ENCODE data around the gene SEBOX. TPM values are rescaled to one million over a fixed set of nuclear protein-coding genes. Genes with fewer than 3 reads are reported as not detected.

SEBOX gene
- total RNA-seq, 2 donors from 2014 or later, result not detected

GRCh38 chr17:28338056-28338768, 26.8 kb downstream of the SEBOX start:
- H3K27ac Mint-ChIP-seq, result peak overlapping the region; percentile 81
- H3K4me3 Mint-ChIP-seq, result peak overlapping the region in 1 of 2 donors; percentile 90
- H3K27me3 Mint-ChIP-seq (ENCODE audit: low read depth), result no peaks in the 10 kb centered on the region

GRCh38 chr17:28335959-28336871, 28.8 kb downstream of the SEBOX start:
- H3K36me3 Mint-ChIP-seq (ENCODE audit: insufficient read depth in 2 of 2), result no peaks in the 10 kb centered on the region
- H3K27me3 Mint-ChIP-seq (ENCODE audit: low read depth), result no peaks in the 10 kb centered on the region
- peak overlapping the region; percentile 95 for H3K27ac Mint-ChIP-seq
- DNase-seq, result peak in 1 of 2 donors; percentile 25
- ATAC-seq (replicated peaks in 1 of 2), result no peak
- peaks cover 38% of the 10 kb centered on the region for H3K4me1 Mint-ChIP-seq (ENCODE audit: low read depth)
- H3K4me3 Mint-ChIP-seq, result peak overlapping the region; percentile 90 to 97
- H3K9me3 Mint-ChIP-seq, result no peaks in the 10 kb centered on the region

More at GRCh38 chr17:28338056-28338768, 26.8 kb downstream of the SEBOX start:
- Mint-ChIP-seq H3K4me1 (ENCODE audit: low read depth) (peaks cover 38% of the 10 kb centered on the region), H3K9me3 (no peaks in the 10 kb centered on the region), H3K36me3 (ENCODE audit: insufficient read depth in 2 of 2) (no peaks in the 10 kb centered on the region)
- ATAC-seq (replicated peaks in 1 of 2), result no peak
- DNase-seq, result no peak

GRCh38 chr17:28335201-28335958, 29.6 kb downstream of the SEBOX start, which contains the start of the genes IFT20 and TNFAIP1:
Gene IFT20 (minus strand): TSS chr17:28335472. CDS start chr17:28331985, 3,487 bp downstream.
Gene TNFAIP1 (plus strand): TSS chr17:28335761. CDS start chr17:28339522, 3,761 bp downstream.
- Mint-ChIP-seq H3K27ac (peak within 1 kb of the TSS; percentile 96), H3K9me3 (no peaks in the 10 kb centered on the region), H3K27me3 (ENCODE audit: low read depth) (no peaks in the 10 kb centered on the region), H3K36me3 (ENCODE audit: insufficient read depth in 2 of 2) (no peaks in the 10 kb centered on the region), H3K4me1 (ENCODE audit: low read depth) (peaks cover 38% of the 10 kb centered on the region), H3K4me3 (peak within 1 kb of the TSS; percentile 90 to 97)
- DNase-seq (peak; percentile 97 to 99), ATAC-seq (replicated peaks in 1 of 2) (peak; percentile 96 to 97)

GRCh38 chr17:28334666-28335200, 30.3 kb downstream of the SEBOX start:
- H3K4me3 Mint-ChIP-seq, result peak overlapping the region; percentile 90 to 97
- no peaks in the 10 kb centered on the region for H3K9me3 Mint-ChIP-seq
- ATAC-seq (replicated peaks in 1 of 2), result no peak
- peaks cover 38% of the 10 kb centered on the region for H3K4me1 Mint-ChIP-seq (ENCODE audit: low read depth)
- H3K36me3 Mint-ChIP-seq (ENCODE audit: insufficient read depth in 2 of 2), result no peaks in the 10 kb centered on the region
- peak overlapping the region; percentile 6 for H3K27ac Mint-ChIP-seq
- peak in 1 of 2 donors; percentile 13 for DNase-seq
- H3K27me3 Mint-ChIP-seq (ENCODE audit: low read depth), result no peaks in the 10 kb centered on the region

- peak overlapping the region; percentile 90 to 97 for H3K4me3 Mint-ChIP-seq
- peak overlapping the region; percentile 6 for H3K27ac Mint-ChIP-seq
- no peak for ATAC-seq (replicated peaks in 1 of 2)
- no peaks in the 10 kb centered on the region for H3K27me3 Mint-ChIP-seq (ENCODE audit: low read depth)
- H3K9me3 Mint-ChIP-seq, result no peaks in the 10 kb centered on the region
- no peak for DNase-seq
- peaks cover 0 to under 1% of the 10 kb centered on the region in 2 donors for H3K36me3 Mint-ChIP-seq (ENCODE audit: insufficient read depth in 2 of 2)
- peaks cover 38% of the 10 kb centered on the region for H3K4me1 Mint-ChIP-seq (ENCODE audit: low read depth)
Observed at GRCh38 chr17:28334171-28334570, 30.8 kb downstream of the SEBOX start.

- Mint-ChIP-seq H3K27me3 (ENCODE audit: low read depth) (no peaks in the 10 kb centered on the region), H3K36me3 (ENCODE audit: insufficient read depth in 2 of 2) (peaks cover 0 to 4% of the 10 kb centered on the region in 2 donors), H3K4me1 (ENCODE audit: low read depth) (peaks cover 39% of the 10 kb centered on the region), H3K4me3 (peak overlapping the region in 1 of 2 donors; percentile 97), H3K9me3 (no peaks in the 10 kb centered on the region), H3K27ac (no peak overlapping the region)
- no peak for DNase-seq
- ATAC-seq (replicated peaks in 1 of 2), result no peak
Observed at GRCh38 chr17:28333083-28333746, 31.8 kb downstream of the SEBOX start.

- Mint-ChIP-seq H3K36me3 (ENCODE audit: insufficient read depth in 2 of 2) (peaks cover 0 to 8% of the 10 kb centered on the region in 2 donors), H3K4me3 (no peak overlapping the region), H3K4me1 (ENCODE audit: low read depth) (peaks cover 38% of the 10 kb centered on the region), H3K27ac (no peak overlapping the region), H3K9me3 (no peaks in the 10 kb centered on the region), H3K27me3 (ENCODE audit: low read depth) (no peaks in the 10 kb centered on the region)
- no peak for DNase-seq
- ATAC-seq (replicated peaks in 1 of 2), result no peak
Observed at GRCh38 chr17:28331891-28332420, 33.0 kb downstream of the SEBOX start.

GRCh38 chr17:28330671-28331070, 34.3 kb downstream of the SEBOX start:
- no peak overlapping the region for H3K27ac Mint-ChIP-seq
- H3K27me3 Mint-ChIP-seq (ENCODE audit: low read depth), result no peaks in the 10 kb centered on the region
- no peak for ATAC-seq (replicated peaks in 1 of 2)

GRCh38 chr17:28328325-28328724, 36.7 kb downstream of the SEBOX start:
- no peak for ATAC-seq (replicated peaks in 1 of 2)
- Mint-ChIP-seq H3K27me3 (ENCODE audit: low read depth) (no peaks in the 10 kb centered on the region), H3K4me1 (ENCODE audit: low read depth) (peaks cover 26% of the 10 kb centered on the region), H3K9me3 (no peaks in the 10 kb centered on the region), H3K36me3 (ENCODE audit: insufficient read depth in 2 of 2) (peaks cover 0 to 15% of the 10 kb centered on the region in 2 donors), H3K4me3 (no peak overlapping the region), H3K27ac (peak overlapping the region; percentile 57)
- DNase-seq, result no peak

More at GRCh38 chr17:28330671-28331070, 34.3 kb downstream of the SEBOX start:
- H3K4me3 Mint-ChIP-seq, result no peak overlapping the region
- no peak for DNase-seq
- H3K4me1 Mint-ChIP-seq (ENCODE audit: low read depth), result peaks cover 43% of the 10 kb centered on the region
- H3K9me3 Mint-ChIP-seq, result no peaks in the 10 kb centered on the region
- peaks cover 0 to 15% of the 10 kb centered on the region in 2 donors for H3K36me3 Mint-ChIP-seq (ENCODE audit: insufficient read depth in 2 of 2)

- peak overlapping the region; percentile 57 for H3K27ac Mint-ChIP-seq
- H3K9me3 Mint-ChIP-seq, result no peaks in the 10 kb centered on the region
- H3K36me3 Mint-ChIP-seq (ENCODE audit: insufficient read depth in 2 of 2), result peaks cover 0 to 15% of the 10 kb centered on the region in 2 donors
- H3K27me3 Mint-ChIP-seq (ENCODE audit: low read depth), result no peaks in the 10 kb centered on the region
- peak overlapping the region in 1 of 2 donors; percentile 31 for H3K4me3 Mint-ChIP-seq
- ATAC-seq (replicated peaks in 1 of 2), result no peak
- DNase-seq, result no peak
- H3K4me1 Mint-ChIP-seq (ENCODE audit: low read depth), result peaks cover 26% of the 10 kb centered on the region
Observed at GRCh38 chr17:28327709-28328108, 37.3 kb downstream of the SEBOX start.

- ATAC-seq (replicated peaks in 1 of 2), result peak; percentile 99
- peak overlapping the region; percentile 57 for H3K27ac Mint-ChIP-seq
- peak overlapping the region; percentile 23 to 36 for H3K4me3 Mint-ChIP-seq
Observed at GRCh38 chr17:28327031-28327607, 37.9 kb downstream of the SEBOX start.

More at GRCh38 chr17:28327031-28327607, 37.9 kb downstream of the SEBOX start:
- peak; percentile 65 to 67 for DNase-seq
- no peaks in the 10 kb centered on the region for H3K27me3 Mint-ChIP-seq (ENCODE audit: low read depth)
- H3K4me1 Mint-ChIP-seq (ENCODE audit: low read depth), result peaks cover 31% of the 10 kb centered on the region
- peaks cover 0 to 15% of the 10 kb centered on the region in 2 donors for H3K36me3 Mint-ChIP-seq (ENCODE audit: insufficient read depth in 2 of 2)
- H3K9me3 Mint-ChIP-seq, result no peaks in the 10 kb centered on the region
